Thyroid gland (tissue), 4 donors: ENCODE data around the gene CAMKMT. TPM values are rescaled to one million over a fixed set of nuclear protein-coding genes. Genes with fewer than 3 reads are reported as not detected.

Source experiments
- DNase-seq, 2 donors: peaks; one replicate each; pipeline ENCODE4 v3.0.0-alpha.2; 2019
- H3K27ac ChIP-seq, 3 donors: fragments of 200-600 bp; sonication (generic); 1 replicate in 2 of 3; 2 replicates in 1 of 3; pipeline ENCODE4 v1.5.1; 2016 to 2019; ENCODE audit warnings: mild to moderate bottlenecking in 1 of 3, moderate library complexity in 1 of 3
- H3K27me3 ChIP-seq: fragments of 200-600 bp; sonication (generic); one replicate; pipeline ENCODE4 v1.5.1; 2019
- H3K36me3 ChIP-seq, 2 donors: fragments of 200-600 bp; sonication (generic); one replicate each; pipeline ENCODE4 v1.5.1; 2016 to 2019
- H3K4me1 ChIP-seq, 2 donors: fragments of 200-600 bp; sonication (generic); one replicate each; pipeline ENCODE4 v1.5.1; 2017 to 2019
- H3K4me3 ChIP-seq, 3 donors: fragments of 200-600 bp; sonication (generic); replicated peaks in 1 of 3; 1 replicate in 2 of 3; 2 replicates in 1 of 3; pipeline ENCODE4 v1.5.1; 2016; ENCODE audit warnings: mild to moderate bottlenecking in 1 of 3
- H3K9me3 ChIP-seq: fragments of 200-600 bp; sonication (generic); one replicate; pipeline ENCODE4 v1.5.1; 2017
- POLR2A ChIP-seq, 2 donors: fragments of 450-650 bp; IDR thresholded peaks; one replicate each; pipeline ENCODE4 v1.6.1; 2017; ENCODE audit warnings: antibody characterized with exemption in 2 of 2, mild to moderate bottlenecking in 2 of 2, moderate library complexity in 1 of 2
- WGBS, 2 donors: methylation state at CpG; one replicate each; pipeline ENCODE4 v1.1.5; 2017; 5-methylcytosine and 5-hydroxymethylcytosine counted together
- intact Hi-C: fragments of 100-400 bp; cut with DNase I; formaldehyde crosslinking; loops from one replicate; pipeline ENCODE4 v1.15.1; 2023
- total RNA-seq, 4 donors: library from RNA; depleted of rRNA; stranded (reverse); fragments of >200 nt; gene quantifications; one replicate each; pipeline ENCODE4 v1.2.3, GENCODE V29; 2016
- TF ChIP-seq, protein P1 (sequence below), 6 experiments: fragments of 200-600 bp in 3 of 6; fragments of 450-650 bp in 3 of 6; sonication (generic) in 3 of 6; IDR thresholded peaks; one replicate each; pipeline ENCODE4 v1.5.1; 2016 to 2019; ENCODE audit warnings: antibody characterized with exemption in 6 of 6, mild to moderate bottlenecking in 2 of 6, inconsistent platforms in 1 of 6, moderate library complexity in 1 of 6

Gene CAMKMT
- total RNA-seq, 4 donors from 2014 or later: 13.5 to 23.7 (median 17.2) TPM

DNA sequence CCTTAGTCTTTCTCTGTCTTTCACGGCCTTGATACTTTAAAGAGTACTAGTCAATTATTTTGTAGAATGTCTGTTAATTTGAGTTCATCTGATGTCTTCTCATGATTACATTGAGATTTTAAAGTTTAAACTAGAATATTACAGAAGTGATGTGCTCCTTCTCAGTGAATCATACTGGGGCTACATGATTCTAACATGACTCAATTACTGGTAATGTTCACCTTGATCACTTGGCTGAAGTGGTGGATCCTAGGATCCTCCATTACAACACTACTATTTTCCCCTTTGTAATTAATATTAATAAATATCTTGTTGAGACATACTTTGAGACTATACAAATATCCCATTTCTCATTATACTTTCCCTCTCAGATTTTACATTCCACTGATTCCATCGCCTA is 148.5 kb downstream of the CAMKMT start:
- H3K27me3 ChIP-seq: no peaks in the 10 kb centered on the region
- H3K27ac ChIP-seq: no peak overlapping the region
- no peak for DNase-seq
- 94 to 97% methylated on average over 2 of the region's 2 CpGs for WGBS, 2 donors
- no peak for TF ChIP-seq POLR2A (IDR thresholded peaks at IDR 0.05)
- TF ChIP-seq, protein P1, sequence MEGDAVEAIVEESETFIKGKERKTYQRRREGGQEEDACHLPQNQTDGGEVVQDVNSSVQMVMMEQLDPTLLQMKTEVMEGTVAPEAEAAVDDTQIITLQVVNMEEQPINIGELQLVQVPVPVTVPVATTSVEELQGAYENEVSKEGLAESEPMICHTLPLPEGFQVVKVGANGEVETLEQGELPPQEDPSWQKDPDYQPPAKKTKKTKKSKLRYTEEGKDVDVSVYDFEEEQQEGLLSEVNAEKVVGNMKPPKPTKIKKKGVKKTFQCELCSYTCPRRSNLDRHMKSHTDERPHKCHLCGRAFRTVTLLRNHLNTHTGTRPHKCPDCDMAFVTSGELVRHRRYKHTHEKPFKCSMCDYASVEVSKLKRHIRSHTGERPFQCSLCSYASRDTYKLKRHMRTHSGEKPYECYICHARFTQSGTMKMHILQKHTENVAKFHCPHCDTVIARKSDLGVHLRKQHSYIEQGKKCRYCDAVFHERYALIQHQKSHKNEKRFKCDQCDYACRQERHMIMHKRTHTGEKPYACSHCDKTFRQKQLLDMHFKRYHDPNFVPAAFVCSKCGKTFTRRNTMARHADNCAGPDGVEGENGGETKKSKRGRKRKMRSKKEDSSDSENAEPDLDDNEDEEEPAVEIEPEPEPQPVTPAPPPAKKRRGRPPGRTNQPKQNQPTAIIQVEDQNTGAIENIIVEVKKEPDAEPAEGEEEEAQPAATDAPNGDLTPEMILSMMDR (IDR thresholded peaks at IDR 0.05): no peak
- intact Hi-C loops: no loop called here
- no peak overlapping the region for H3K4me3 ChIP-seq
- H3K9me3 ChIP-seq: no peaks in the 10 kb centered on the region
- H3K4me1 ChIP-seq: no peaks in the 10 kb centered on the region
- H3K36me3 ChIP-seq: no peaks in the 10 kb centered on the region

DNA sequence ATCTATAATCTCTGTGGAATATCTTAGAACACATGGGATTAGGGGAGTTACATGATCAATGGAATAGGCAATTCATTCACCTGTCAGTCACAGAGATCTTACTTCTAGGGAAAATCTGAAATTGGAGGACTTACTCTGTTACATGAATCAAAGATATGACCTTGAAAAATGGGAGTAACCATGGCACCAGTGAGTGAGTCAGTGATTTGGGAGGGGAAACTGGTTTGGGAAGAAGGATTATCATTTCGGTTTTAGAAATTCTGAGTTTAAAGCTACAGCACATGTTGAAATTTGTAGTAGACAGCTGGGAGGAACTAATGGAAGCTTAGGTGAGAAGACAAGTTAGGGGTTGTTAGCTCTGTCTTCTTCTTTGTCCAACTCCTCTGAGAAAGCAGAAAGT is 153.7 kb downstream of the CAMKMT start:
- no peak for DNase-seq
- Histone ChIP-seq H3K36me3 (no peaks in the 10 kb centered on the region), H3K9me3 (no peaks in the 10 kb centered on the region), H3K27me3 (no peaks in the 10 kb centered on the region), H3K4me1 (no peaks in the 10 kb centered on the region), H3K27ac (no peak overlapping the region), H3K4me3 (no peak overlapping the region)
- WGBS, 2 donors: 84 to 85% methylated on average over 1 of the region's 1 CpG
- TF ChIP-seq POLR2A (IDR thresholded peaks at IDR 0.05): no peak
- TF ChIP-seq, protein P1 (IDR thresholded peaks at IDR 0.05): no peak
- intact Hi-C loops: no loop called here

DNA sequence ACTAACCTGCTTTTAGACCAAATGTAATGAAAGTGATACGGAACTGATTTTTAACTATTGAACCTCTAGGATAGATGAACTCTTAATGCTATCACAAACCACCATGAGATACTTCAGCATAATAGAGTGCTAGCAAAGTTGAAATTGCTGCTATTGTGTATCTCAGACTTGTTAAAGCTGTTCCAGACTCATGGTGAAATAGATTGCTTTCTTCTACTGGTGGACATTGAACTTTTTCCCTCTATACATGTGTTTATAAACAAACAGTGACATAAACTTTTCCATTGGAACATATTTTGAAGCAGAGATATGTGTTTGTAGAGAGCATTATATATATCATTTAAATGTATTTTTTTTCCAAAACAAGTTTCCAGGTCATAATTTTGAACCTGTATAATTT is 157.3 kb downstream of the CAMKMT start:
- no peaks in the 10 kb centered on the region for H3K27me3 ChIP-seq
- no peak for DNase-seq
- intact Hi-C loops: no loop called here
- TF ChIP-seq, protein P1 (IDR thresholded peaks at IDR 0.05): no peak
- no peak for TF ChIP-seq POLR2A (IDR thresholded peaks at IDR 0.05)
- H3K4me1 ChIP-seq: no peaks in the 10 kb centered on the region
- no peak overlapping the region for H3K4me3 ChIP-seq
- no peaks in the 10 kb centered on the region for H3K36me3 ChIP-seq
- WGBS, 2 donors: 92 to 95% methylated on average over 1 of the region's 1 CpG
- H3K27ac ChIP-seq: no peak overlapping the region
- H3K9me3 ChIP-seq: no peaks in the 10 kb centered on the region

DNA sequence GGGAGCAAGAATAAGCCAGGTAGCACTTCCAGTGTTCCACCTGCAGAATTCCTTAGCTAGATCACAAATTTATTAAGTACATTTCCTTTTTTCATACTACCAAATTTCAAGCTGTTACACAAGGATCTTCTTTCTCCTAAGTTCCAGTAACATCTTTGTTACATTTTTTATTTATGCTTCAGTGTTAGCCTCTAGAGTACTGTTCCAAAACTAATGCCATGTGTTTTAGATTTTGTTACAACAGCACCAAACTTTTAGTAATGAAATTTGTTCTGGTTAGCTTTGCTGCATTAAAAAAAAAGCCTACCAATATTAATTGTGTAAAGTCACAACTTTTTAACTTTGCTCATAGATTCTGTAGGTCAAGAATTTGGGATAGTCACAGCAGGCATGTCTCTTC is 161.1 kb downstream of the CAMKMT start:
- TF ChIP-seq, protein P1 (IDR thresholded peaks at IDR 0.05): no peak
- no peak for TF ChIP-seq POLR2A (IDR thresholded peaks at IDR 0.05)
- Histone ChIP-seq H3K27ac (no peak overlapping the region), H3K4me3 (no peak overlapping the region), H3K36me3 (no peaks in the 10 kb centered on the region), H3K9me3 (no peaks in the 10 kb centered on the region), H3K27me3 (no peaks in the 10 kb centered on the region), H3K4me1 (no peaks in the 10 kb centered on the region)
- intact Hi-C loops: no loop called here
- DNase-seq: no peak

DNA sequence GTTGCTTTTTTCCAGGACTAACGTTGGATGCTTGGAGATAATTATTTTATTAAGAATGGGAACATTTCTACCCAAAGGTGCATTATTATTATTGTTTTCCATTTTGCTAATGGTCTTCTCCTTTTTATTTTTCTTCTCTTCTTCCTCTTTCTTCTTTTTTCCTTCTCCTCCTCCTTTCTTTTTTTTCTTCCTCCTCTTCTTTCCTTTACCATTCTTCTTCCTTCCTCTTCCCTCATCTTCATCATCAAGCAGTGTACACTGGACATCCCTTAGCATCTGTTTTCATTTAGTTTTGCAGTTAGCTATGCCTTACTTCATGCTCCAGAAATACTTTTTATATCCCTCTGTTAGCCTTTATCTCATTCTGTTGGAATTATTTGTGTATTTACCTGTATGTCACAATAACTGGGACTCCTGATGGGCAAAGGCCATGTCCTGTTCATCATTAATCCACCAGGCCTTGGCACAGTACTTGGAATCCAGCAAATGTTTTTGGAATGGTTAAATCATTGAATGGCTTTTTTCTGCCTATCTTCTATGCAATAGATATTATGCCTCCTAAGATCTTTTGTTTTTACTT is 162.7 kb downstream of the CAMKMT start:
- Histone ChIP-seq H3K9me3 (no peaks in the 10 kb centered on the region), H3K4me3 (no peak overlapping the region), H3K4me1 (peaks cover 0 to 3% of the 10 kb centered on the region in 2 donors), H3K27me3 (no peaks in the 10 kb centered on the region), H3K27ac (no peak overlapping the region), H3K36me3 (no peaks in the 10 kb centered on the region)
- 86 to 89% methylated on average over 1 of the region's 1 CpG for whole genome bisulfite sequencing, 2 donors
- TF ChIP-seq POLR2A (IDR thresholded peaks at IDR 0.05): no peak
- TF ChIP-seq, protein P1 (IDR thresholded peaks at IDR 0.05): no peak
- DNase-seq: no peak
- intact Hi-C loops: no loop called here
